ENCODE results near the gene SLC15A3.

DNA sequence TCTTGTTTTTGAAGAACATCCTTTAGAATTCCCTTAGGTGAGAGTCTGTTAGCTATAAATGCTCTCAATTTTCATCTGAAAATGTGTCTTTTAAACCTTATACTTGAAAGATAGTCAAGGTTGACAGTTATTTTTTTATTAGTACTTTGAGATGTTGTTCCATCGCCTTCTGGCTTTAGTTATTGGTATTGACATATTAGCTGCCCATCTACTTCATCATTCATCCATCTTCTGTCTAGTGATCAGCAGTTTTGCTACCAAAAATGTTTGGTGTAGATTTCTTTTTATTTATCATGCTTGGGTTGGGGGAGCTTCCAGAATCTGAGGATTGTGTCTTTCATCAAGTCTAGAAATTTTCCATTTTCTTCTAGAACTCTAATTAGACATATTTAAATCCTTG is 16.2 kb upstream of the SLC15A3 start:
- TF ChIP-seq CTCF (IDR thresholded peaks at IDR 0.05; ENCODE audit: low read depth, low read length, poor library complexity, severe bottlenecking) (no peak), EZH2phosphoT487 (IDR thresholded peaks at IDR 0.05; ENCODE audit: borderline replicate concordance, low read length) (no peak)

All from DOHH2 (cell line).